Fibroblast of lung (primary cell): Measurements from ENCODE around the gene INO80C. TPM values are rescaled to one million over a fixed set of nuclear protein-coding genes. Genes with fewer than 3 reads are reported as not detected.

Source experiments
- DNase-seq, 2 donors: peaks; one replicate each; pipeline versions ENCODE4 v3.0.0 to v3.0.0-alpha.2; 2010; ENCODE audit warnings: low read depth in 2 of 2
- H2AFZ ChIP-seq: 2 replicates; pipeline ENCODE4 v1.5.1; 2012; ENCODE audit warnings: low read length, control low read depth, inconsistent platforms
- H3K27ac ChIP-seq: 2 replicates; pipeline ENCODE4 v1.5.1; 2011; ENCODE audit warnings: low read length, control low read depth; ENCODE audit not compliant: insufficient read depth
- H3K27me3 ChIP-seq: 2 replicates; pipeline ENCODE4 v1.5.1; 2011; ENCODE audit warnings: mild to moderate bottlenecking, low read length; ENCODE audit not compliant: control insufficient read depth, insufficient read depth
- H3K36me3 ChIP-seq: 2 replicates; pipeline ENCODE4 v1.5.1; 2011; ENCODE audit warnings: low read length; ENCODE audit not compliant: control insufficient read depth, insufficient read depth
- H3K4me1 ChIP-seq: 2 replicates; pipeline ENCODE4 v1.5.1; 2011; ENCODE audit warnings: low read length; ENCODE audit not compliant: control insufficient read depth, insufficient read depth; ENCODE audit errors: extremely low read depth
- H3K4me2 ChIP-seq: 2 replicates; pipeline ENCODE4 v1.5.1; 2011; ENCODE audit warnings: low read length, control low read depth; ENCODE audit not compliant: insufficient read depth; ENCODE audit errors: extremely low read depth
- H3K4me3 ChIP-seq, 4 experiments: fragments of 200-600 bp in 1 of 4; sonication (generic) in 1 of 4; replicated peaks in 1 of 4; 2 replicates each; pipeline ENCODE4 v1.5.1; 2011 to 2016; ENCODE audit warnings: low read length in 4 of 4, low read depth in 3 of 4, mild to moderate bottlenecking in 3 of 4, control low read depth in 2 of 4, inconsistent platforms in 1 of 4, mixed read lengths in 1 of 4; ENCODE audit not compliant: insufficient read depth in 1 of 4; ENCODE audit errors: control extremely low read depth in 1 of 4
- H3K79me2 ChIP-seq: 2 replicates; pipeline ENCODE4 v1.5.1; 2012; ENCODE audit warnings: mild to moderate bottlenecking, low read length, inconsistent platforms; ENCODE audit not compliant: control insufficient read depth, insufficient read depth
- H3K9ac ChIP-seq: 2 replicates; pipeline ENCODE4 v1.5.1; 2011; ENCODE audit warnings: mild to moderate bottlenecking, low read length, control low read depth; ENCODE audit not compliant: insufficient read depth
- H3K9me3 ChIP-seq: 2 replicates; pipeline ENCODE4 v1.5.1; 2012; ENCODE audit warnings: low read depth, low read length; ENCODE audit not compliant: control insufficient read depth, insufficient read depth
- H4K20me1 ChIP-seq: 2 replicates; pipeline ENCODE4 v1.5.1; 2011; ENCODE audit warnings: low read length; ENCODE audit not compliant: control insufficient read depth, insufficient read depth; ENCODE audit errors: extremely low read depth
- EZH2 ChIP-seq: IDR thresholded peaks from 2 replicates; pipeline ENCODE4 v1.5.1; 2012; ENCODE audit warnings: low read length, control low read depth, mild to moderate bottlenecking; ENCODE audit errors: missing control alignments
- polyA plus RNA-seq, 2 donors: library from polyadenylated mRNA; depleted of rRNA in 1 of 2; stranded (reverse) in 1 of 2; unstranded in 1 of 2; fragments of >200 nt; gene quantifications; 2 replicates each; pipeline ENCODE4 v1.2.1, GENCODE V29; 2011 to 2012; ENCODE audit warnings: missing spikeins in 1 of 2
- total RNA-seq: library from RNA; depleted of rRNA; stranded (reverse); fragments of >200 nt; gene quantifications from 2 replicates; pipeline ENCODE4 v1.2.1, GENCODE V29; 2014
- TF ChIP-seq, protein P1 (sequence below), 2 donors: IDR thresholded peaks in 1 of 2; conservative IDR thresholded peaks in 1 of 2; 1 replicate in 1 of 2; 2 replicates in 1 of 2; pipeline ENCODE4 v1.5.1; 2011 to 2012; ENCODE audit warnings: low read length in 2 of 2, control low read depth in 1 of 2, inconsistent platforms in 1 of 2, low read depth in 1 of 2, mild to moderate bottlenecking in 1 of 2

The INO80C gene
- total and polyA plus RNA-seq, 2 donors (not counting 1 experiment from before 2014, with no cell fraction given), result 3.1 to 9.4 TPM

DNA sequence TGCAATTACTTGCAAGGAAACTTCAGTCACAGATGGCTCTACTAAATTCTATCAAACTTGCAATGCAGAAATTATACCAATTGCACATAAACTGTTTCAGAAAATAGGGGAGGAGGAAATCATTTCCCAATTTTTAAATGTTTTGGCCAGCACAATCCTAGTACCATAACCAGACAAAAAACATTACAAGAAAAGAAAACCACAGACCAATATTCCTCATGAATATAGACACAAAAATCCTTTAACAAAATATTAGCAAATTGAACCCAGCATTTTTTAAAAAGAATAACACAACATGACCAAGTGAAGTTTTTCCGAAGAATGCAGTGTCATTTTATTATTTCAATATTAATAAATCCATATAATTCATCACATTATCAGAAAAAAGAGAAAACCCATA is 45.8 kb downstream of the INO80C start:
- TF ChIP-seq EZH2, result no peak
- TF ChIP-seq, protein P1, sequence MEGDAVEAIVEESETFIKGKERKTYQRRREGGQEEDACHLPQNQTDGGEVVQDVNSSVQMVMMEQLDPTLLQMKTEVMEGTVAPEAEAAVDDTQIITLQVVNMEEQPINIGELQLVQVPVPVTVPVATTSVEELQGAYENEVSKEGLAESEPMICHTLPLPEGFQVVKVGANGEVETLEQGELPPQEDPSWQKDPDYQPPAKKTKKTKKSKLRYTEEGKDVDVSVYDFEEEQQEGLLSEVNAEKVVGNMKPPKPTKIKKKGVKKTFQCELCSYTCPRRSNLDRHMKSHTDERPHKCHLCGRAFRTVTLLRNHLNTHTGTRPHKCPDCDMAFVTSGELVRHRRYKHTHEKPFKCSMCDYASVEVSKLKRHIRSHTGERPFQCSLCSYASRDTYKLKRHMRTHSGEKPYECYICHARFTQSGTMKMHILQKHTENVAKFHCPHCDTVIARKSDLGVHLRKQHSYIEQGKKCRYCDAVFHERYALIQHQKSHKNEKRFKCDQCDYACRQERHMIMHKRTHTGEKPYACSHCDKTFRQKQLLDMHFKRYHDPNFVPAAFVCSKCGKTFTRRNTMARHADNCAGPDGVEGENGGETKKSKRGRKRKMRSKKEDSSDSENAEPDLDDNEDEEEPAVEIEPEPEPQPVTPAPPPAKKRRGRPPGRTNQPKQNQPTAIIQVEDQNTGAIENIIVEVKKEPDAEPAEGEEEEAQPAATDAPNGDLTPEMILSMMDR (conservative IDR thresholded peaks at IDR 0.05 in 1 of 2, IDR thresholded peaks at IDR 0.05 in 1 of 2; ENCODE audit: low read depth in 1 of 2, low read length in 2 of 2), result no peak
- Histone ChIP-seq H3K27me3 (no peaks in the 10 kb centered on the region), H3K4me1 (peaks cover 2% of the 10 kb centered on the region), H3K9ac (no peak overlapping the region), H3K79me2 (no peaks in the 10 kb centered on the region), H3K4me2 (no peak overlapping the region), H2AFZ (no peak overlapping the region), H4K20me1 (no peaks in the 10 kb centered on the region), H3K36me3 (no peaks in the 10 kb centered on the region), H3K4me3 (no peak overlapping the region), H3K9me3 (no peaks in the 10 kb centered on the region), H3K27ac (no peak overlapping the region)
- DNase-seq, result no peak

- Histone ChIP-seq H2AFZ (no peak overlapping the region), H3K9ac (no peak overlapping the region), H4K20me1 (no peaks in the 10 kb centered on the region), H3K4me1 (peaks cover under 1% of the 10 kb centered on the region), H3K27ac (no peak overlapping the region), H3K4me3 (no peak overlapping the region), H3K4me2 (no peak overlapping the region), H3K79me2 (no peaks in the 10 kb centered on the region), H3K27me3 (no peaks in the 10 kb centered on the region), H3K36me3 (no peaks in the 10 kb centered on the region), H3K9me3 (no peaks in the 10 kb centered on the region)
- no peak for DNase-seq
- TF ChIP-seq, protein P1 (conservative IDR thresholded peaks at IDR 0.05 in 1 of 2, IDR thresholded peaks at IDR 0.05 in 1 of 2; ENCODE audit: low read depth in 1 of 2, low read length in 2 of 2), result no peak
- TF ChIP-seq EZH2, result no peak
Observed at GRCh38 chr18:35451032-35451431, 46.7 kb downstream of the INO80C start.

DNA sequence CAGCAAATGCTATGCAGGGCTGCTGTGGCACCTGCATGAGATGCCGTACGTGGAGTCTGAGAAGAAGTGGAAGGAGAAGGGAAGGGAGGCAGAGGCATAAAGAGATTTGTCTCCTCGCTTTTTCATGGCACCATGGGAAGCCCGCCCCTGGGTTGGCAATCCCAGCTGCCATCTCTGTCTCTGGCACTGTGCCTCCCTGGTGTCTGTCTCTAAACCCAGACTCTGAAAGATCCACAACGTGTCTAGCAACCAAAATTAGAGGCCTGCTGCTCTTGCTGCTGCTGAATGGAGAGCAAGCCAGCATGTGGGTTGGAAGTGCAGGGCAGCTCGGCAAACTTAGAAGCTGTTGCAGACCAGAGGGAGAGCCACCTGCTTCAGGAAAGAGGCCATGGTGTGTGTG is 53.1 kb downstream of the INO80C start:
- TF ChIP-seq EZH2, result no peak
- TF ChIP-seq, protein P1 (conservative IDR thresholded peaks at IDR 0.05 in 1 of 2, IDR thresholded peaks at IDR 0.05 in 1 of 2; ENCODE audit: low read depth in 1 of 2, low read length in 2 of 2), result no peak
- Histone ChIP-seq H3K27me3 (no peaks in the 10 kb centered on the region), H3K4me3 (no peak overlapping the region), H3K4me1 (no peaks in the 10 kb centered on the region), H3K9ac (no peak overlapping the region), H3K27ac (no peak overlapping the region), H3K36me3 (no peaks in the 10 kb centered on the region), H3K9me3 (no peaks in the 10 kb centered on the region), H3K4me2 (no peak overlapping the region), H4K20me1 (no peaks in the 10 kb centered on the region), H2AFZ (no peak overlapping the region), H3K79me2 (no peaks in the 10 kb centered on the region)
- no peak for DNase-seq
